Naive thymus-derived CD4-positive, alpha-beta T cell (primary cell): Measurements from ENCODE around the gene TMEM150A. TPM values are rescaled to one million over a fixed set of nuclear protein-coding genes. Genes with fewer than 3 reads are reported as not detected.
A peak's percentile ranks its signal among the peaks of the same experiment; 100 is the strongest.

ENCODE experiments used
- ATAC-seq: fragments of 150-1000 bp; cut with Tn5 transposase; 2 replicates; pipeline ENCODE4 v1.10.0; 2021; ENCODE audit warnings: mild to moderate bottlenecking, moderate library complexity
- CTCF ChIA-PET: fragments of 350-600 bp; sonication (Branson Sonifier 250); formaldehyde crosslinking; loops from one replicate; lab custom pipeline; 2021; ENCODE audit warnings: antibody characterized with exemption; lab: Charles Lee
- POLR2A ChIA-PET: fragments of 350-600 bp; sonication (Branson Sonifier 250); formaldehyde crosslinking; loops from one replicate; lab custom pipeline; 2021; ENCODE audit warnings: antibody characterized with exemption, inconsistent platforms; lab: Charles Lee
- DNase-seq, 9 donors: peaks; one replicate each; pipeline versions ENCODE4 v3.0.0 to v3.0.0-alpha.2; 2020 to 2022; ENCODE audit warnings: mixed read lengths in 1 of 9
- H3K27ac ChIP-seq: one replicate; pipeline ENCODE4 v1.7.0; 2013; ENCODE audit warnings: mild to moderate bottlenecking, low read depth, low read length, moderate library complexity
- H3K27me3 ChIP-seq, 2 donors: one replicate each; pipeline ENCODE4 v1.7.0; 2013; ENCODE audit warnings: low read length in 2 of 2, mild to moderate bottlenecking in 2 of 2, moderate library complexity in 2 of 2; ENCODE audit not compliant: control insufficient read depth in 2 of 2, insufficient read depth in 2 of 2
- H3K36me3 ChIP-seq, 3 experiments: 1 replicate in 2 of 3; 2 replicates in 1 of 3; pipeline ENCODE4 v1.7.0; 2013; ENCODE audit warnings: low read length in 3 of 3, mild to moderate bottlenecking in 3 of 3, moderate library complexity in 1 of 3; ENCODE audit not compliant: insufficient read depth in 3 of 3, control insufficient read depth in 2 of 3
- H3K4me1 ChIP-seq, 2 donors: one replicate each; pipeline ENCODE4 v1.7.0; 2013; ENCODE audit warnings: low read length in 2 of 2, mild to moderate bottlenecking in 2 of 2, moderate library complexity in 1 of 2; ENCODE audit not compliant: control insufficient read depth in 2 of 2, insufficient read depth in 2 of 2
- H3K4me3 ChIP-seq: 2 replicates; pipeline ENCODE4 v1.7.0; 2013; ENCODE audit warnings: mild to moderate bottlenecking, low read length
- H3K9me3 ChIP-seq, 3 experiments: 1 replicate in 2 of 3; 2 replicates in 1 of 3; pipeline ENCODE4 v1.7.0; 2013; ENCODE audit warnings: low read length in 3 of 3; ENCODE audit not compliant: control insufficient read depth in 2 of 3
- H3K27ac Mint-ChIP-seq, 9 donors: one replicate each; pipeline ENCODE4 v1.8.0; 2020 to 2022; ENCODE audit warnings: mixed read lengths in 9 of 9, mild to moderate bottlenecking in 8 of 9, moderate library complexity in 5 of 9, inconsistent platforms in 2 of 9
- H3K27me3 Mint-ChIP-seq, 5 donors: one replicate each; pipeline ENCODE4 v1.8.0; 2021 to 2022; ENCODE audit warnings: mixed read lengths in 5 of 5, mild to moderate bottlenecking in 1 of 5
- H3K36me3 Mint-ChIP-seq, 5 donors: one replicate each; pipeline ENCODE4 v1.8.0; 2020 to 2022; ENCODE audit warnings: mixed read lengths in 5 of 5, mild to moderate bottlenecking in 3 of 5, inconsistent platforms in 1 of 5
- H3K4me1 Mint-ChIP-seq, 7 donors: one replicate each; pipeline ENCODE4 v1.8.0; 2020 to 2022; ENCODE audit warnings: mixed read lengths in 7 of 7, mild to moderate bottlenecking in 3 of 7, inconsistent platforms in 1 of 7
- H3K4me3 Mint-ChIP-seq, 10 donors: one replicate each; pipeline ENCODE4 v1.8.0; 2020 to 2022; ENCODE audit warnings: mild to moderate bottlenecking in 10 of 10, mixed read lengths in 10 of 10, moderate library complexity in 6 of 10, inconsistent platforms in 2 of 10
- H3K9me3 Mint-ChIP-seq, 11 donors: one replicate each; pipeline ENCODE4 v1.8.0; 2020 to 2022; ENCODE audit warnings: mixed read lengths in 11 of 11, mild to moderate bottlenecking in 4 of 11, inconsistent platforms in 1 of 11, moderate library complexity in 1 of 11
- intact Hi-C, 2 donors: fragments of 100-400 bp; cut with micrococcal nuclease; formaldehyde crosslinking; loops; one replicate each; pipeline ENCODE4 v1.15.1; 2023
- polyA plus RNA-seq, 2 donors: library from polyadenylated mRNA; unstranded; fragments of 300-500 nt; fragmentation: Illumina TruSeq; gene quantifications; one replicate each; pipeline ENCODE4 v1.2.3, GENCODE V29; 2021
- total RNA-seq, 6 experiments: library from RNA in 5 of 6; stranded (reverse) in 5 of 6; gene quantifications; 1 replicate in 5 of 6; 2 replicates in 1 of 6; pipeline ENCODE4 v1.2.3 and lab custom pipeline; 2021 to 2026

The TMEM150A gene
- total and polyA plus RNA-seq, 7 experiments from 2014 or later: 5.1 to 17.8 (median 11.2) TPM

DNA sequence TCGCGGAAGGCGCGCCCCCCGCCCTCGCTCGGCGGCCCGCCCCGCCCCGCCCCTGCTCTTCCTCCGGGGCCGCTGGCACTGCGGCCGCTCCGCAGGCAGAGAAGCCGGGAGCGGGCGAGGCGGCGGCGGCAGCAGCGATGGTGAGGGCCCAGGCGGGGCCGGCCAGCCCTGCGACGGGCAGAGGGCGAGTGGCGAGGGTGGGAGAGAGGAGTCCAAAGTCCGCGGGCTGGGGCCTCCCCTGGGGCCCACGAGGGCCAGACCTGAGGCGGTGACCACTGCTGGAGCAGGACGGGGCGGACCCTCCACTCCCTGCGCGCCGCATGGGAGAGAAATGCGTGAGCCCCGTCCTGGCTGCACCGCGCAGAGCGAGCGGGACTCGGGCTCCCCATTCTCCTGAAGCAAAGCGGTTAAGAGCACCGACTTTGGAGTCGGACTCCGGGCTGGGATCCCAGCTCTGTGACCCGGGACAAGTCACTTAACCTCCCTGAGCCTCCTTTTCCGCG is 18.1 kb downstream of the TMEM150A start, which contains the start of gene VAMP5:
Gene VAMP5 (plus strand): TSS at position 78 of the 503 bp plus-strand sequence. CDS start 60 bp downstream, at position 138.
- POLR2A ChIA-PET: interaction anchor here (0.5 to 6.4 kb wide), 10 partner anchors 10 to 639 kb away, joined by 3 to 85 read pairs (median 8); partner anchors contain the start of genes GGCX, MAT2A, RNF181 and TMEM150A
- Histone ChIP-seq H3K27me3 (no peaks in the 10 kb centered on the region), H3K4me3 (peak within 1 kb of the TSS; percentile 69), H3K27ac (peak within 1 kb of the TSS; percentile 80), H3K4me1 (peaks cover 20 to 42% of the 10 kb centered on the region in 2 donors), H3K36me3 (peaks cover 0 to 13% (median 0%) of the 10 kb centered on the region in 3 experiments), H3K9me3 (no peaks in the 10 kb centered on the region)
- H3K36me3 Mint-ChIP-seq: peaks cover 0 to 17% (median 12%) of the 10 kb centered on the region in 5 donors
- CTCF ChIA-PET: interaction anchor here (1.1 kb wide), 1 partner anchor 28 kb away, joined by 3 read pairs; no protein-coding TSS in a partner anchor
- peak in 2 of 9 donors; percentile 34 to 50 for DNase-seq
- H3K27me3 Mint-ChIP-seq: no peaks in the 10 kb centered on the region
- H3K9me3 Mint-ChIP-seq: peaks cover 0 to 2% (median 0%) of the 10 kb centered on the region in 11 donors
- H3K4me3 Mint-ChIP-seq: peak within 1 kb of the TSS; percentile 86 to 96 (median 90)
- intact Hi-C loops: loop anchor here (1.0 to 2.0 kb wide), 4 partner anchors 11 to 28 kb away; partner anchors contain the start of genes TMEM150A (in 2 of the 2), C2orf68 (in 1 of the 2) and RNF181 (in 1 of the 2)
- peak; percentile 67 for ATAC-seq
- peak within 1 kb of the TSS; percentile 87 to 97 (median 94) for H3K27ac Mint-ChIP-seq
- peaks cover 51 to 79% (median 64%) of the 10 kb centered on the region in 7 donors for H3K4me1 Mint-ChIP-seq

DNA sequence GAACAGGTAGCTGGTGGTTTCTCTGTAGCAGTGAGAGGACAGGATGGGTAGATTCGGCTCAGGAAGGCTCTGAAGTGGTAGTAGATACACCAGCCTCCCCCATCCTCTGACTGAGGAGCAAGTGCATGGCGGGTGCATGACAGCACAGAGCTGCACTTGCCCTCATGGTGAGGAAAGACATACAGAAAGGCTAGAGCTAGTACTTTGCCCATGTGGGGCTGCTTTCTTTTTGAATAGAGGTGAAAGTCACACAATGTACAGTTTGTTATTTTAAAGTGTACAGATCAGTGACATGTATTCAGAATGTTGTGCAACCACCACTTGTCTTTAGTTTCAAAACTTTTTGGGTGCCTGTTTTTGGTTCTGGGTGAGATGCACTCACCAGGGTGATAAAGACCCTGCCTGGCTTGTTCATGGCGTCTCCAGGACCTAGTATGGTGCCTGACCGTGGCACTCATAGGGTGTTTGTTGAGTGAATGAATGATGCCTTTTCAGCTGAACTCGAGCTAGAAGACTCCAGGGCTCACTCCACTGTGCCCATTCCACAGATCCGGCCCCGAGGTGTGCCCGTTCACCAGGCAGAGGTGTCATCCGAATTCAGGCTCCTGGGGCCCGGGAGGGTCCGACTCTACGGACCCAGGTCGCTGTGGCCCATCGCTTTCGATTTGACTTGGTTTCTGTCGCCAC is 18.7 kb downstream of the TMEM150A start:
- peak in 7 of 9 donors; percentile 36 to 65 (median 52) for DNase-seq
- H3K27ac Mint-ChIP-seq: peak overlapping the region; percentile 87 to 97 (median 94)
- H3K36me3 Mint-ChIP-seq: peaks cover 0 to 18% (median 12%) of the 10 kb centered on the region in 5 donors
- CTCF ChIA-PET: interaction anchor here (1.0 kb wide), 3 partner anchors 16 to 28 kb away, joined by 3 read pairs; no protein-coding TSS in a partner anchor
- ATAC-seq: peak; percentile 74
- POLR2A ChIA-PET: interaction anchor here (0.8 to 6.4 kb wide), 10 partner anchors 11 to 277 kb away, joined by 3 to 85 read pairs (median 8); partner anchors contain the start of genes GGCX, MAT2A, RNF181 and USP39
- Histone ChIP-seq H3K27me3 (no peaks in the 10 kb centered on the region), H3K27ac (peak overlapping the region; percentile 80), H3K9me3 (no peaks in the 10 kb centered on the region), H3K36me3 (peaks cover 0 to 13% (median 0%) of the 10 kb centered on the region in 3 experiments), H3K4me3 (peak overlapping the region; percentile 69), H3K4me1 (peaks cover 26 to 48% of the 10 kb centered on the region in 2 donors)
- peak overlapping the region; percentile 86 to 96 (median 90) for H3K4me3 Mint-ChIP-seq
- no peaks in the 10 kb centered on the region for H3K27me3 Mint-ChIP-seq
- peaks cover 0 to 2% (median 0%) of the 10 kb centered on the region in 11 donors for H3K9me3 Mint-ChIP-seq
- intact Hi-C loops: loop anchor here (1.0 to 2.0 kb wide), 5 partner anchors 11 to 32 kb away; partner anchors contain the start of genes TMEM150A (in 2 of the 2), C2orf68 (in 1 of the 2), RNF181 (in 1 of the 2) and USP39 (in 1 of the 2)
- peaks cover 56 to 83% (median 69%) of the 10 kb centered on the region in 7 donors for H3K4me1 Mint-ChIP-seq

DNA sequence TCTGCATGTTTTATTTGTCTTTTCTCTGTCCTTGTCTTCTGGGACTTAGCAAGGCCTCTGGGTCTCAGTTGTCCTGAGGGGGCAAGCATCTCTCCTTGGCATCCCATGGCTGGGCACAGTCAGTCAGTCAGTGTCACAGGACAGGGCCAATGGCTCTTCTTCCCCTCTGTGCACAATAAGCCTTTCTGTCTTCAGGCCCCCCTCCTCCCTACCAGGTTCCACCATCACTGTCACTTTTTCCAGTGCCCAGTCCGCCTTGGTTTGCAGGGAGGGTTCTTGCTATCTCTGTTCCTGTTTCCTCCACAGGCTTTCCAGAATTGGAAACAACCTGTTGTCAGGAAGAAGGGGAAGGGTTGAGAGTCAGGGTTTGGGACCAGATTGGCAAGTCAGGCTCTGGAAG is 20.0 kb downstream of the TMEM150A start:
- DNase-seq (no peak), ATAC-seq (no peak)
- no peak overlapping the region for H3K4me3 ChIP-seq
- CTCF ChIA-PET: interaction anchor here (1.0 kb wide), 1 partner anchor 17 kb away, joined by 3 read pairs; no protein-coding TSS in a partner anchor
- peaks cover 56 to 82% (median 68%) of the 10 kb centered on the region in 7 donors for H3K4me1 Mint-ChIP-seq
- intact Hi-C loops: no loop called here
- H3K36me3 ChIP-seq: peaks cover 0 to 13% (median 0%) of the 10 kb centered on the region in 3 experiments
- no peaks in the 10 kb centered on the region for H3K27me3 Mint-ChIP-seq
- no peaks in the 10 kb centered on the region for H3K9me3 ChIP-seq
- POLR2A ChIA-PET: interaction anchor here (0.8 to 6.4 kb wide), 2 partner anchors 12 to 166 kb away, joined by 5 to 85 read pairs; partner anchors contain the start of gene RNF181
- peaks cover 0 to 2% (median 0%) of the 10 kb centered on the region in 11 donors for H3K9me3 Mint-ChIP-seq
- peak overlapping the region in 7 of 9 donors; percentile 11 to 93 (median 66) for H3K27ac Mint-ChIP-seq
- H3K36me3 Mint-ChIP-seq: peaks cover 0 to 19% (median 12%) of the 10 kb centered on the region in 5 donors
- H3K4me3 Mint-ChIP-seq: peak overlapping the region in 6 of 10 donors; percentile 5 to 90 (median 54)
- no peaks in the 10 kb centered on the region for H3K27me3 ChIP-seq
- H3K27ac ChIP-seq: no peak overlapping the region
- peaks cover 31 to 48% of the 10 kb centered on the region in 2 donors for H3K4me1 ChIP-seq

DNA sequence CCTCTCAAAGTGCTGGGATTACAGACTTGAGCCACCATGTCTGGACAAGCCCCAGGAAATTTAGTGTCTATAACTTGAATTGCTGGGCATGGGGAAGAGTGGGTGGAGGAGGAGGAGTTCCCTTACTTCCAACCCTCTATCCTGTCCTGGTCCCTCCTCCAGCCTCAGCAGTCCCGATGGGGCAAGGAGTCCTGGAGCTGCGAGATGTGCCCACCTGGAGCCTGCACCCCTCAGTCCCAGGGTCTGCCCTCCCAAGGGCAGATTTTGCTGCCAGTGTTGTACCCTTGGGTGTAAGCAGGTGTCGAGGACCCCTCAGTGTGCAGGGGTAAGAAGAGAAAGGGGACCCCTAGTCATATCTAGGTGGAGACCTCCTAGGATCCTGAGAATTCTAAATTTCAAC is 22.3 kb downstream of the TMEM150A start:
- Mint-ChIP-seq H3K4me1 (peaks cover 45 to 68% (median 61%) of the 10 kb centered on the region in 7 donors), H3K36me3 (peaks cover 0 to 17% (median 12%) of the 10 kb centered on the region in 5 donors), H3K27ac (peak overlapping the region in 7 of 9 donors; percentile 39 to 99 (median 76)), H3K27me3 (no peaks in the 10 kb centered on the region), H3K4me3 (peak overlapping the region; percentile 27 to 96 (median 78)), H3K9me3 (peaks cover 0 to 2% (median 0%) of the 10 kb centered on the region in 11 donors)
- DNase-seq (no peak), ATAC-seq (no peak)
- Histone ChIP-seq H3K27me3 (no peaks in the 10 kb centered on the region), H3K27ac (peak overlapping the region; percentile 86), H3K4me1 (peaks cover 25 to 40% of the 10 kb centered on the region in 2 donors), H3K36me3 (peaks cover 0 to 13% (median 0%) of the 10 kb centered on the region in 3 experiments), H3K4me3 (no peak overlapping the region), H3K9me3 (no peaks in the 10 kb centered on the region)
- CTCF ChIA-PET: interaction anchor here (1.0 kb wide), 1 partner anchor 28 kb away, joined by 3 read pairs; no protein-coding TSS in a partner anchor
- intact Hi-C loops: no loop called here
- POLR2A ChIA-PET: interaction anchor here (1.2 to 5.7 kb wide), 3 partner anchors 15 to 25 kb away, joined by 4 to 50 read pairs (median 16); partner anchors contain the start of genes GGCX and RNF181

DNA sequence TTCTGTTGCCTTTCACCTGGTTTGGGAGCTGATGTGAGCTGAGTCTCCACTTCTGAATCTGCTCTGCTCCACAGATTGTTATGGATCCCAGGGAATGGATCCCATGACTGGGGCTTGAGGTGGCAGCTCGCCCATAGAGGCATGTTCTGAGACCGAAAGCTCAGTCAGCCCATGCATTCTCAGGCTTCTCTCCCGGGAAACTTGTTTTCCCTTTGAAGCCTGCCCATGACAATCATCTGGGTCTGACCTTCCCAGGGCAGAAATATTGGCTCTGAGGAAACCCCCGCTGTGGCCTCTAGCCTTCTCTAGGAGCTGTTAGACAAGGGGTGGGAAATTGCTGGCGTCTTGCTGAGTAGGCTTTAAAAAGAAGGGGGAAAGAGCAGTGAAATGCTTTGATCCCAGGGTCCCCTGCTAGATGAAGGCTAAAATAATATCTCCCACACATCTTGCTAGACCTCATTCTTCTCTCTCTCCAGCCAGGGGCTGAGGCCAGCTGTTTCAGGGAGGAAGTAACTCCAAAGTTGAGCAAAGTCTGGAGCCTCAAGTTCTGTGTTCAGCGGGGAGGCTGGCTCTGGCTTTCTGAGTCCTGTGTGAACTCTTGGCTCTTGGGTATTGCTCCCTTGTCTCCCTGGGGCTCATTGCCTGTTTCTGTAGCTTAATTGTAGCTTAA is 23.1 kb downstream of the TMEM150A start:
- no peak for ATAC-seq
- H3K4me3 ChIP-seq: peak overlapping the region; percentile 78
- intact Hi-C loops: loop anchor here (2.0 to 5.0 kb wide), 2 partner anchors 15 to 33 kb away; partner anchors contain the start of genes C2orf68 (in 1 of the 2) and RNF181 (in 1 of the 2)
- peaks cover 0 to 13% (median 0%) of the 10 kb centered on the region in 3 experiments for H3K36me3 ChIP-seq
- Mint-ChIP-seq H3K27ac (peak overlapping the region; percentile 74 to 99 (median 94)), H3K4me1 (peaks cover 40 to 62% (median 54%) of the 10 kb centered on the region in 7 donors), H3K4me3 (peak overlapping the region; percentile 89 to 96 (median 92)), H3K36me3 (peaks cover 0 to 17% (median 12%) of the 10 kb centered on the region in 5 donors), H3K9me3 (peaks cover 0 to 2% (median 0%) of the 10 kb centered on the region in 11 donors), H3K27me3 (no peaks in the 10 kb centered on the region)
- peak overlapping the region; percentile 86 for H3K27ac ChIP-seq
- H3K4me1 ChIP-seq: peaks cover 19 to 36% of the 10 kb centered on the region in 2 donors
- H3K27me3 ChIP-seq: no peaks in the 10 kb centered on the region
- no peaks in the 10 kb centered on the region for H3K9me3 ChIP-seq
- ChIA-PET CTCF (interaction anchor here (0.6 kb wide), 1 partner anchor 26 kb away, joined by 4 read pairs; no protein-coding TSS in a partner anchor), POLR2A (interaction anchor here (0.6 to 5.7 kb wide), 14 partner anchors 8 to 252 kb away, joined by 3 to 50 read pairs (median 5); partner anchors contain the start of genes GGCX, MAT2A, RNF181 and SH2D6)
- no peak for DNase-seq
